ENCODE data around the gene CTNND2. TPM values are rescaled to one million over a fixed set of nuclear protein-coding genes. Genes with fewer than 3 reads are reported as not detected.

The CTNND2 gene
- polyA plus RNA-seq, 1 donor from 2014 or later: 67.0 TPM

- H3K36me3 ChIP-seq (ENCODE audit: insufficient read depth, low read length): no peaks in the 10 kb centered on the region
- H2AFZ ChIP-seq (ENCODE audit: low read depth, low read length): no peak overlapping the region
- no peaks in the 10 kb centered on the region for H3K9me2 ChIP-seq (ENCODE audit: insufficient read depth, low read length)
- TF ChIP-seq MXI1 (conservative IDR thresholded peaks at IDR 0.05; ENCODE audit: poor library complexity, severe bottlenecking): no peak
- TF ChIP-seq CTCF (IDR thresholded peaks at IDR 0.05; ENCODE audit: poor library complexity, severe bottlenecking): no peak
- TF ChIP-seq SMC3 (conservative IDR thresholded peaks at IDR 0.05; ENCODE audit: poor library complexity): no peak
- TF ChIP-seq EP300 (conservative IDR thresholded peaks at IDR 0.05; ENCODE audit: poor library complexity, severe bottlenecking): no peak
- no peak for TF ChIP-seq POLR2AphosphoS5 (IDR thresholded peaks at IDR 0.05)
- TF ChIP-seq REST (IDR thresholded peaks at IDR 0.05; ENCODE audit: borderline replicate concordance): no peak
- TF ChIP-seq RAD21 (conservative IDR thresholded peaks at IDR 0.05): no peak
- TF ChIP-seq EZH2 (IDR thresholded peaks at IDR 0.05; ENCODE audit: borderline replicate concordance, insufficient read depth, low read length, poor library complexity, severe bottlenecking): no peak
- TF ChIP-seq TAF1 (IDR thresholded peaks at IDR 0.05; ENCODE audit: low read depth): no peak
- H3K27me3 ChIP-seq (ENCODE audit: insufficient read depth, low read depth, low read length): no peaks in the 10 kb centered on the region
- no peaks in the 10 kb centered on the region for H4K20me1 ChIP-seq (ENCODE audit: insufficient read depth)
- no peak overlapping the region for H3K27ac ChIP-seq (ENCODE audit: low read length)
- H3K4me3 ChIP-seq (ENCODE audit: low read length): no peak overlapping the region
- no peak overlapping the region for H3K9ac ChIP-seq (ENCODE audit: low read length)
- no peak overlapping the region for H3K4me2 ChIP-seq (ENCODE audit: low read length)
- H3K9me3 ChIP-seq (ENCODE audit: low read length): no peaks in the 10 kb centered on the region
- no peaks in the 10 kb centered on the region for H3F3A ChIP-seq (ENCODE audit: insufficient read depth, low read length, poor library complexity, severe bottlenecking)
- H3K79me2 ChIP-seq (replicated peaks; ENCODE audit: insufficient read depth, low read length): no peaks in the 10 kb centered on the region
Observed at GRCh38 chr5:11171236-11171635, 733.0 kb downstream of the CTNND2 start.

GRCh38 chr5:11166923-11167322, 737.3 kb downstream of the CTNND2 start:
- H3K27ac ChIP-seq (ENCODE audit: low read length): no peak overlapping the region
- no peaks in the 10 kb centered on the region for H3F3A ChIP-seq (ENCODE audit: insufficient read depth, low read length, poor library complexity, severe bottlenecking)
- TF ChIP-seq RAD21 (conservative IDR thresholded peaks at IDR 0.05): no peak
- H3K9ac ChIP-seq (ENCODE audit: low read length): no peak overlapping the region
- H4K20me1 ChIP-seq (ENCODE audit: insufficient read depth): no peaks in the 10 kb centered on the region
- H3K4me3 ChIP-seq (ENCODE audit: low read length): no peak overlapping the region
- no peaks in the 10 kb centered on the region for H3K9me3 ChIP-seq (ENCODE audit: low read length)
- no peaks in the 10 kb centered on the region for H3K9me2 ChIP-seq (ENCODE audit: insufficient read depth, low read length)
- H3K36me3 ChIP-seq (ENCODE audit: insufficient read depth, low read length): no peaks in the 10 kb centered on the region
- H3K27me3 ChIP-seq (ENCODE audit: insufficient read depth, low read depth, low read length): no peaks in the 10 kb centered on the region
- no peak overlapping the region for H3K4me2 ChIP-seq (ENCODE audit: low read length)
- no peaks in the 10 kb centered on the region for H3K79me2 ChIP-seq (replicated peaks; ENCODE audit: insufficient read depth, low read length)
- H2AFZ ChIP-seq (ENCODE audit: low read depth, low read length): no peak overlapping the region
